Measurements from ENCODE around the gene SLC25A42. TPM values are rescaled to one million over a fixed set of nuclear protein-coding genes. Genes with fewer than 3 reads are reported as not detected.

Gene SLC25A42
- total and polyA plus RNA-seq, 7 donors, result 4.6 to 40.2 (median 21.3) TPM

DNA sequence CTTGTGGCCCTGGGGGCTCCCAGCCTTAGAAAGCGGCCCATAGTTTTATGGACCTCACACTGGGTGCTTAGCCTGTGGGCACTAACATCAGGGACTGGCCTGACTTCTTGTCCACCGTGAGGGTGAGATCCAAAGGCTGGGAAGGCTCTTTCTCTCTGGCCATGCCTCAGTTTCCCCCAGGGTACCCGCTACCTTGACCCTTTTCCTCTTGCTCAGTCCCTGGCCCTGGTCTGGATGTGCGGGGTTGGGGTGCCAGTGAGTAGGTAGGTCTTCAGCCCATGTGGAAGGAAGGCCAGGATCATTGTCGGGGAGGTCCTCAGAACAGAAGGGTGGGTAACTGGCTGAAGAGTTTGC, 76.1 kb downstream of the SLC25A42 start:
- DNase-seq (no peak), ATAC-seq (no peak)
- H3K4me3 ChIP-seq, result no peak overlapping the region
- no peaks in the 10 kb centered on the region for H3K27me3 ChIP-seq (ENCODE audit: insufficient read depth in 3 of 3, low read length in 2 of 3)
- H3K27ac ChIP-seq, result no peak overlapping the region
- 47 to 54% (median 48%) methylated on average over 5 of the region's 5 CpGs for WGBS, 3 donors
- peaks cover under 1% of the 10 kb centered on the region for H3K4me1 ChIP-seq
- H3K36me3 ChIP-seq (ENCODE audit: insufficient read depth in 1 of 2, low read depth in 1 of 2), result no peaks in the 10 kb centered on the region
- intact Hi-C loops (cut with DNase I), result loop anchor here (1.0 to 2.0 kb wide), 3 partner anchors 77 to 86 kb away; partner anchors contain the start of gene SLC25A42 (in 1 of the 2)
- H3K9me3 ChIP-seq, result no peaks in the 10 kb centered on the region
- TF ChIP-seq, protein P1, sequence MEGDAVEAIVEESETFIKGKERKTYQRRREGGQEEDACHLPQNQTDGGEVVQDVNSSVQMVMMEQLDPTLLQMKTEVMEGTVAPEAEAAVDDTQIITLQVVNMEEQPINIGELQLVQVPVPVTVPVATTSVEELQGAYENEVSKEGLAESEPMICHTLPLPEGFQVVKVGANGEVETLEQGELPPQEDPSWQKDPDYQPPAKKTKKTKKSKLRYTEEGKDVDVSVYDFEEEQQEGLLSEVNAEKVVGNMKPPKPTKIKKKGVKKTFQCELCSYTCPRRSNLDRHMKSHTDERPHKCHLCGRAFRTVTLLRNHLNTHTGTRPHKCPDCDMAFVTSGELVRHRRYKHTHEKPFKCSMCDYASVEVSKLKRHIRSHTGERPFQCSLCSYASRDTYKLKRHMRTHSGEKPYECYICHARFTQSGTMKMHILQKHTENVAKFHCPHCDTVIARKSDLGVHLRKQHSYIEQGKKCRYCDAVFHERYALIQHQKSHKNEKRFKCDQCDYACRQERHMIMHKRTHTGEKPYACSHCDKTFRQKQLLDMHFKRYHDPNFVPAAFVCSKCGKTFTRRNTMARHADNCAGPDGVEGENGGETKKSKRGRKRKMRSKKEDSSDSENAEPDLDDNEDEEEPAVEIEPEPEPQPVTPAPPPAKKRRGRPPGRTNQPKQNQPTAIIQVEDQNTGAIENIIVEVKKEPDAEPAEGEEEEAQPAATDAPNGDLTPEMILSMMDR (IDR thresholded peaks at IDR 0.05), result no peak

DNA sequence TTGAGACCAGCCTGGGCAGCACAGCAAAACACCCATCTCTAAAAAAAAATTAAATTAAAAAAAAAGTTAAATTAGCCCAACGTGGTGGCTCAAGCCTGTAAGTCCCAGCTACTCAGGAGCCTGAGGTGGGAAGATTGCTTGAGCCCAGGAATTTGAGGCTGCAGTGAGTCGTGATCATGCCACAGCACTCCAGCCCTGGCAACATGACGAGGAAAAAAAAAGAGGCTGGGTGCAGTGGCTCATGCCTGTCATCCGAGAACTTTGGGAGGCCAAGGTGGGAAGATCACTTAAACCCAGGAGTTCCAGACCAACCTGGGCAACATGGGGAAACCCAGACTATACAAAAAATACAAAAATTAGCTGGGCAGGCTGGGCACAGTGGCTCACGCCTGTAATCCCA, 76.7 kb downstream of the SLC25A42 start:
- TF ChIP-seq, protein P1 (IDR thresholded peaks at IDR 0.05), result no peak
- Histone ChIP-seq H3K9me3 (no peaks in the 10 kb centered on the region), H3K4me1 (no peaks in the 10 kb centered on the region), H3K36me3 (ENCODE audit: insufficient read depth in 1 of 2, low read depth in 1 of 2) (no peaks in the 10 kb centered on the region), H3K27ac (no peak overlapping the region), H3K4me3 (no peak overlapping the region), H3K27me3 (ENCODE audit: insufficient read depth in 3 of 3, low read length in 2 of 3) (no peaks in the 10 kb centered on the region)
- DNase-seq (no peak), ATAC-seq (no peak)
- 48 to 64% (median 62%) methylated on average over 5 of the region's 5 CpGs for WGBS, 3 donors
- intact Hi-C loops (cut with DNase I), result no loop called here

DNA sequence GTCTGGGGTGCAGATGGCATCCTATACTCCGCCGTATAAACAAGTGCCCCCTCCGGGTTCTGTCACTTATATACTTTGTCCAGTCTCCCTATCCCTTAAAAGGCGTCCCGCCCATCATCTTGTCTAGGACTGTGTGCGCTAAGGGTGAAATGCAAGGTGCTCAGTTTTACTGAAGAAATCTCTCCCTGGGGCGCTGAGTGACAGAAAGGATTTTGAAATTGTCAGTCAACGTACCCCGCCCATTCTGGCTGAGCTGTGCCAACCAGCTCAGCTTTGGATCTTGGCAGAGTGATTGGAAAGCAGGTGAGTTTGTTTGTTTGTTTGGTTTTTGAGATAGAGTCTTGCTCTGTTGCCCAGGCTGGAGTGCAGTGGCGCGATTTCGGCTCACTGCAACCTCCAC, 78.6 kb downstream of the SLC25A42 start:
- Histone ChIP-seq H3K27me3 (ENCODE audit: insufficient read depth in 3 of 3, low read length in 2 of 3) (no peaks in the 10 kb centered on the region), H3K9me3 (no peaks in the 10 kb centered on the region), H3K36me3 (ENCODE audit: insufficient read depth in 1 of 2, low read depth in 1 of 2) (no peaks in the 10 kb centered on the region), H3K4me1 (no peaks in the 10 kb centered on the region), H3K4me3 (no peak overlapping the region), H3K27ac (no peak overlapping the region)
- TF ChIP-seq, protein P1 (IDR thresholded peaks at IDR 0.05), result no peak
- no peak for DNase-seq
- 88 to 91% (median 90%) methylated on average over 12 of the region's 12 CpGs for WGBS, 3 donors
- intact Hi-C loops (cut with DNase I), result no loop called here
- no peak for ATAC-seq

DNA sequence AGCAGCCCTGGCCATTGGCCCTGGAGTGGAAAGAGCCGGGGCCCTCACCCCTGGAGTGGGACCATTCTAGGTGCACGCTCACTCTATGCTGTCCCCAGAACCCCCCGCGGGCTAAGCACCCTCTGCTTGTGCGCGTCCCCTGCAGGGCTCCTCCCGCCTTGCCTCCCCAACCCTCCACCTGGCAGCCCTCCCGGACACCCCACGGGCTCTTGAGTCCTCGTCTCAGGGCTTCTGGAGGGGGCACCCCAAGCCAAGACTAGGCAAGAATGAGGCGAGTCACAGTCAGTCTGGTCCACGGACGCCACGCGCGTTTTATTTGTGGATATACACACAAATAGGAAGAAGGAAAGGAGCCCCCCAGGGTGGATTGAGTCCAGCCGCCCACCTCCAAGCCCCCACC, 81.5 kb downstream of the SLC25A42 start:
- intact Hi-C loops (cut with DNase I), result no loop called here
- no peaks in the 10 kb centered on the region for H3K27me3 ChIP-seq (ENCODE audit: insufficient read depth in 3 of 3, low read length in 2 of 3)
- peaks cover 0 to 5% of the 10 kb centered on the region in 2 donors for H3K36me3 ChIP-seq (ENCODE audit: insufficient read depth in 1 of 2, low read depth in 1 of 2)
- H3K27ac ChIP-seq, result no peak overlapping the region
- DNase-seq (no peak), ATAC-seq (peak in 2 of 4 donors; percentile 12 to 20)
- 78 to 81% (median 80%) methylated on average over 17 of the region's 17 CpGs for WGBS, 3 donors
- no peaks in the 10 kb centered on the region for H3K4me1 ChIP-seq
- TF ChIP-seq, protein P1 (IDR thresholded peaks at IDR 0.05), result no peak
- no peak overlapping the region for H3K4me3 ChIP-seq
- no peaks in the 10 kb centered on the region for H3K9me3 ChIP-seq

All from psoas muscle (tissue), 8 donors.